Ishikawa (cell line): ENCODE results near the gene ADCY10.

ENCODE experiments used
- CEBPB ChIP-seq: IDR thresholded peaks from 2 replicates; pipeline ENCODE4 v1.6.1; 2012
- CREB1 ChIP-seq: IDR thresholded peaks from 2 replicates; pipeline ENCODE4 v1.6.1; 2012; ENCODE audit warnings: low read depth
- EGR1 ChIP-seq: IDR thresholded peaks from 2 replicates; pipeline ENCODE4 v1.6.1; 2012
- EP300 ChIP-seq: IDR thresholded peaks from 2 replicates; pipeline ENCODE4 v1.6.1; 2012; ENCODE audit warnings: borderline replicate concordance
- FOXM1 ChIP-seq: IDR thresholded peaks from 2 replicates; pipeline ENCODE4 v1.6.1; 2012; ENCODE audit warnings: low read depth, borderline replicate concordance
- NFIC ChIP-seq: IDR thresholded peaks from 2 replicates; pipeline ENCODE4 v1.6.1; 2012
- RAD21 ChIP-seq: IDR thresholded peaks from 2 replicates; pipeline ENCODE4 v1.6.1; 2012; ENCODE audit warnings: low read depth
- TAF1 ChIP-seq: IDR thresholded peaks from 2 replicates; pipeline ENCODE4 v1.6.1; 2012; ENCODE audit warnings: low read depth, mild to moderate bottlenecking
- TCF12 ChIP-seq: IDR thresholded peaks from 2 replicates; pipeline ENCODE4 v1.6.1; 2012; ENCODE audit warnings: low read depth
- TEAD4 ChIP-seq: IDR thresholded peaks from 2 replicates; pipeline ENCODE4 v1.6.1; 2012
- YY1 ChIP-seq: IDR thresholded peaks from 2 replicates; pipeline ENCODE4 v1.6.1; 2012; ENCODE audit warnings: low read depth
- ZBTB7A ChIP-seq: IDR thresholded peaks from 2 replicates; pipeline ENCODE4 v1.6.1; 2012; ENCODE audit warnings: low read depth
- TF ChIP-seq, protein P1 (sequence below): IDR thresholded peaks from 2 replicates; pipeline ENCODE4 v1.6.1; 2012
- TF ChIP-seq, protein P2 (sequence below): IDR thresholded peaks from 2 replicates; pipeline ENCODE4 v1.6.1; 2012
- TF ChIP-seq, protein P3 (sequence below): IDR thresholded peaks from 2 replicates; pipeline ENCODE4 v1.6.1; 2012; ENCODE audit warnings: low read depth, mild to moderate bottlenecking

Gene ADCY10

DNA sequence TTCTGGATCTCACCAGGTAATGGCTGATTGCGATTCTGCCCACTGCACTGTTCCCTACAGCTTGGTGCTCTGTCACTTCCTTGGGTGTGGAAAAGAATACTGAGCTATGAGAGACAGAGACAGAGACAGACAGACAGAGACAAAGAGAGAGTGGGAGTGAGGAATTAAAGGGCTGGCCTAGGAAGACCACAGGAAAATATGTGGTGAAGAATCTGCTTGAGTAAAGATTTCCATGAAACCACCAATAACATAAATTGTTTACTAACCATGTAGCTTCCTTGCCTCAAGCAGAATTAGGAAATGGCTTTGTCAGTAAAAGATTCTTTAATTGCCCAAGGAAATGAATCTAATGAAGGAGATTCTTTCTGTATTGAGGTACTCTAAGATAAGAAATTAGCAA, 137.8 kb downstream of the ADCY10 start:
- TF ChIP-seq RAD21 (no peak), EGR1 (no peak), TAF1 (no peak), CREB1 (no peak), TEAD4 (no peak), NFIC (no peak), CEBPB (no peak), ZBTB7A (no peak), EP300 (no peak), FOXM1 (no peak), YY1 (no peak), TCF12 (no peak)
- TF ChIP-seq, protein P1, sequence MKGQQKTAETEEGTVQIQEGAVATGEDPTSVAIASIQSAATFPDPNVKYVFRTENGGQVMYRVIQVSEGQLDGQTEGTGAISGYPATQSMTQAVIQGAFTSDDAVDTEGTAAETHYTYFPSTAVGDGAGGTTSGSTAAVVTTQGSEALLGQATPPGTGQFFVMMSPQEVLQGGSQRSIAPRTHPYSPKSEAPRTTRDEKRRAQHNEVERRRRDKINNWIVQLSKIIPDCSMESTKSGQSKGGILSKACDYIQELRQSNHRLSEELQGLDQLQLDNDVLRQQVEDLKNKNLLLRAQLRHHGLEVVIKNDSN = no peak
- TF ChIP-seq, protein P2, sequence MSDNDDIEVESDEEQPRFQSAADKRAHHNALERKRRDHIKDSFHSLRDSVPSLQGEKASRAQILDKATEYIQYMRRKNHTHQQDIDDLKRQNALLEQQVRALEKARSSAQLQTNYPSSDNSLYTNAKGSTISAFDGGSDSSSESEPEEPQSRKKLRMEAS = no peak
- TF ChIP-seq, protein P3, sequence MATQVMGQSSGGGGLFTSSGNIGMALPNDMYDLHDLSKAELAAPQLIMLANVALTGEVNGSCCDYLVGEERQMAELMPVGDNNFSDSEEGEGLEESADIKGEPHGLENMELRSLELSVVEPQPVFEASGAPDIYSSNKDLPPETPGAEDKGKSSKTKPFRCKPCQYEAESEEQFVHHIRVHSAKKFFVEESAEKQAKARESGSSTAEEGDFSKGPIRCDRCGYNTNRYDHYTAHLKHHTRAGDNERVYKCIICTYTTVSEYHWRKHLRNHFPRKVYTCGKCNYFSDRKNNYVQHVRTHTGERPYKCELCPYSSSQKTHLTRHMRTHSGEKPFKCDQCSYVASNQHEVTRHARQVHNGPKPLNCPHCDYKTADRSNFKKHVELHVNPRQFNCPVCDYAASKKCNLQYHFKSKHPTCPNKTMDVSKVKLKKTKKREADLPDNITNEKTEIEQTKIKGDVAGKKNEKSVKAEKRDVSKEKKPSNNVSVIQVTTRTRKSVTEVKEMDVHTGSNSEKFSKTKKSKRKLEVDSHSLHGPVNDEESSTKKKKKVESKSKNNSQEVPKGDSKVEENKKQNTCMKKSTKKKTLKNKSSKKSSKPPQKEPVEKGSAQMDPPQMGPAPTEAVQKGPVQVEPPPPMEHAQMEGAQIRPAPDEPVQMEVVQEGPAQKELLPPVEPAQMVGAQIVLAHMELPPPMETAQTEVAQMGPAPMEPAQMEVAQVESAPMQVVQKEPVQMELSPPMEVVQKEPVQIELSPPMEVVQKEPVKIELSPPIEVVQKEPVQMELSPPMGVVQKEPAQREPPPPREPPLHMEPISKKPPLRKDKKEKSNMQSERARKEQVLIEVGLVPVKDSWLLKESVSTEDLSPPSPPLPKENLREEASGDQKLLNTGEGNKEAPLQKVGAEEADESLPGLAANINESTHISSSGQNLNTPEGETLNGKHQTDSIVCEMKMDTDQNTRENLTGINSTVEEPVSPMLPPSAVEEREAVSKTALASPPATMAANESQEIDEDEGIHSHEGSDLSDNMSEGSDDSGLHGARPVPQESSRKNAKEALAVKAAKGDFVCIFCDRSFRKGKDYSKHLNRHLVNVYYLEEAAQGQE = no peak

DNA sequence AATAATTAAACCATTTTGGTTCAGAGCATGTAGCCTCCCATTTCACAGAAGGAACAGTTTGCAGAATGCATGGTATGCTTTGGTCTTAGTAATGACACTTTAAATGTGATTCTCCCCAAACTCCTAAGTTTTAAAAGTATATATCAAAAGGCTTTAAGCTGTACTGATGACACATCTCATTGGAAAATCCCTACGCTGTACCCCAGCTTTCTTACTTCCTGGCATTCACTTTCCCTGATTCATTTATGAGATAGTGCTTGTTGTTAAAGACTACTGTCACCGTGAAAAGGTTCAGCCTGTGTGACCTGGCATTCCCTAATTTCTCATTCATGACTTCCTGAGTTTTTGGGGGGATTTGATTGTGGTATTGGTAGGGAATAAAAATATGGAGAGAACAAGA, 138.8 kb downstream of the ADCY10 start:
- TF ChIP-seq, protein P2 = no peak
- no peak for TF ChIP-seq ZBTB7A
- TF ChIP-seq TEAD4 = no peak
- TF ChIP-seq FOXM1 = no peak
- no peak for TF ChIP-seq CEBPB
- no peak for TF ChIP-seq TAF1
- TF ChIP-seq, protein P1 = no peak
- TF ChIP-seq, protein P3 = no peak
- no peak for TF ChIP-seq NFIC
- TF ChIP-seq TCF12 = no peak

DNA sequence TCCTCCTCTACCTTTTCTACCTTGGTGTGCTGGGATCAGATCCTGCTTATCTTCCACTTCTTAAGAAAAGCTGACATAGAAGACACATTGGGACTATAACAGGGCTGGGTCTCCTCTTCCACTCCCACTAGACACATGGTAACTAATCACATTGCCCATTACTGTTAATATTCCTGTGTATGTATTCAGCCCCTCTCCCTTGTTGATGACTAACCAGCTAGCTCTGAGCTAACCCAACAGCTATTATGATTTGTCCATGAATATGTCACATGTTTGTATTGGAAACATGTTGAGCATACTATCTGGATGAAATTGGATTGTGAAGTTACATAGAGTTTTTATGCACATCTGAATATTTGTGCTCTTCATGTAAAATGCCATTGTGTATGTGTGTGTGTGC, 139.2 kb downstream of the ADCY10 start:
- TF ChIP-seq TAF1 (no peak), CEBPB (no peak), RAD21 (no peak), TEAD4 (no peak), CREB1 (no peak), EGR1 (no peak), TCF12 (no peak), FOXM1 (no peak)
- TF ChIP-seq, protein P3 = no peak
- TF ChIP-seq, protein P2 = no peak
- TF ChIP-seq, protein P1 = no peak

DNA sequence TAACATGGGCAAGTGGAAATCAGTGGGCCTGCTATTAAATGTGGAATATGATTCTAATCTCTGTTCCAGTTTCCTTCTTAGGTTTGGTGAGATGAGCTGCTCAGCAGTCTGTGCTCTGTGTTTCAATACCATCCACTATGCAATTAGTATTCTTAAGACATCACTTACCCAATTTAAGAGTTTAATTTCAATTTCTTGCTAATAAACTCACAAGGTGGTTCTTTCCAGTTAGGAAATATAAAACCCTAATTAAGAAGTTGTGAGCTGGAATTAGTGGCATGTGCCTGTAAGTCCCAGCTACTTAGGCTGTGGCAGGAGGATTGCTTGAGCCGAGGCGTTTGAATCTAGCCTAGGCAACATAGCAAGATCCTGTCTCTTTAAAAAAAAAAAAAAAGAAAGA, 140.4 kb downstream of the ADCY10 start:
- no peak for TF ChIP-seq EGR1
- TF ChIP-seq ZBTB7A = no peak
- TF ChIP-seq, protein P1 = no peak
- TF ChIP-seq TEAD4 = no peak
- no peak for TF ChIP-seq CEBPB
- TF ChIP-seq, protein P2 = no peak
- no peak for TF ChIP-seq YY1
- TF ChIP-seq RAD21 = no peak
- no peak for TF ChIP-seq FOXM1
- TF ChIP-seq EP300 = no peak
- no peak for TF ChIP-seq TAF1
- TF ChIP-seq TCF12 = no peak
